Germinal center (tissue), 1 donor: ENCODE data around the gene DGAT2L6.
"Not testable (repeated sequence)": the region's sequence is repeated elsewhere in the genome, so short reads cannot be mapped to it uniquely, and the experiment has no call there.

Source experiments
- DNase-seq: peaks from one replicate; pipeline ENCODE4 v3.0.0; 2012; ENCODE audit warnings: mixed read lengths, low spot score

The DGAT2L6 gene

DNA sequence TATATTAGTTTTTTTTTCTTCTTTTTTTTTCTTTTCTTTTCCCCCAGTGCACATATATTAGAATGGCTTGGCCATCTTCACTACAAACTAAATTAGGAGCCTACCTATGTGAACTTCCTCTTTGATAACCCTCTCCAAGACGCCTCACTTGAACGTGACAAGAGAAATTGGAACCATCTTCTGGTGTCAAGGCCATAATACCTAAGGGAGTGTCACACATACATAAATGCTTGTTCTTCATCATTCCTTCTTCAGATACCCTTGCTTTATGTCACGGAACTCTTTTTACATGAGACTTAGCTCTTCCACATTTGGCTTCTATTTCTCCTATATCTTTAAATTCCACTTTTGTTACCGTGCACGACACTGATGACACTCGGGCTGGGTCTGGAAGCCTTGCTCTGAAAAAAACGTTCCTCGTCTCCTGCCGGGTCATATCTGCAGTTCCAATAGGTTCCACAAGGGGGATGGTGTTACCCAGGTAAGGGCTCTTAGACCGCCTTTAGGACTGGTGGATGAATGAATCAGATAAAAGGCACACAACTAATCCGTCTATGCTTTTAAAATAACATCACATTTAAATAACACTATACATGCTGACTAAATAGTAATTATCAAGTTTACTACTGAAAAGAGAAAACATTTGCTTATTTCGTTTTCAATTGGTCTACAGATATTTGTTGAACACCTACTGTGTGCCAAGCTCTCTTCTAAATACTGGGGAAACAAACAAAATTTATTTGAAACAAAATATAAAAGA lies 19.9 kb downstream of the DGAT2L6 start:
- DNase-seq: peak; percentile 26

DNA sequence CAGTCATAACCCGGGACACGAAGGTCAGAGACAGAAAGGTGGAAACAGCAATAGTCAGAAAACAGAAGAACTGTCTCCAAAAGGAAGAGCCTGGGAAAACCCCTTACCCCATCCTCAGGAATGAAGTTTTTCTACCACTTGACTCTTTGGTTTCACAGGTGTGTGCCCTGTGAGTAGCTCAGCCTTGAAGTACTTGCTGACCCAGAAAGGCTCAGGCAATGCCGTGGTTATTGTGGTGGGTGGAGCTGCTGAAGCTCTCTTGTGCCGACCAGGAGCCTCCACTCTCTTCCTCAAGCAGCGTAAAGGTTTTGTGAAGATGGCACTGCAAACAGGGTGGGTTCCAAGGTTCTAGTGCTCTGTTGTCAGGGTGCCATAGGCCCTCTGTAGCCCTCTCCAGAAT lies 24.4 kb downstream of the DGAT2L6 start:
- DNase-seq: no peak

DNA sequence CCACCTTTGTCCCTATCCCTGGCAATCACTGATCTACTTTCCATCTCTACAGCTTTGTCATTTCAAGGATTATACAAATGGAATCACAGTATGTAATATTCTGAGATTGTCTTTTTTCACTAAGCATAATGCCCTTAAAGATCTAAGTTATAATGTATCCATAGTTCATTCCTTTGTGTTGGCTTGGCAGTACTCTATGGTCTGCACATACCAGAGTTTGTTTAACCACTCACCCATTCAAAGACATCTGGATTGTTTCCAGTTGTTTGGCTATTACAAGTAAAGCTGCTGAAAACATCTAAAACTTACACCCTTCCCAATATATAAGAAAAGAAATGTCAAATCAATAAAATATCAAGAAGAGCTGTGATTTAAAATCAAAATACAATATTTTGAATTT lies 31.2 kb downstream of the DGAT2L6 start:
- no peak for DNase-seq

DNA sequence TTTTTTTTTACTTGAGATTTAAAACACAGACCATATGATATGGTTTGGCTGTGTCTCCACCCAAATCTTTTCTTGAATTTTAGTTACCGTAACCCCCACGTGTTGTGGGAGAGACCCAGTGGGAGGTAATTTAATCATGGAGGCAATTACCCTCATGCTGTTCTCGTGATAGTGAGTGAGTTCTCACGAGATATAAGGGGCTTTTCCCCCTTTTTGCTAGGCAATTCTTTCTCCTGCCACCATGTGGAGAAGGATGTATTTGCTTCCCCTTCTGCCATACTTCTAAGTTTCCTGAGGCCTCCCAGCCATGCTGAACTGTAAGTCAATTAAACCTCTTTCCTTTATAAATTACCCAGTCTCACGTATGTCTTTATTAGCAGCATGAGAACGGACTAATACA lies 32.3 kb downstream of the DGAT2L6 start:
- DNase-seq: not testable (repeated sequence)

DNA sequence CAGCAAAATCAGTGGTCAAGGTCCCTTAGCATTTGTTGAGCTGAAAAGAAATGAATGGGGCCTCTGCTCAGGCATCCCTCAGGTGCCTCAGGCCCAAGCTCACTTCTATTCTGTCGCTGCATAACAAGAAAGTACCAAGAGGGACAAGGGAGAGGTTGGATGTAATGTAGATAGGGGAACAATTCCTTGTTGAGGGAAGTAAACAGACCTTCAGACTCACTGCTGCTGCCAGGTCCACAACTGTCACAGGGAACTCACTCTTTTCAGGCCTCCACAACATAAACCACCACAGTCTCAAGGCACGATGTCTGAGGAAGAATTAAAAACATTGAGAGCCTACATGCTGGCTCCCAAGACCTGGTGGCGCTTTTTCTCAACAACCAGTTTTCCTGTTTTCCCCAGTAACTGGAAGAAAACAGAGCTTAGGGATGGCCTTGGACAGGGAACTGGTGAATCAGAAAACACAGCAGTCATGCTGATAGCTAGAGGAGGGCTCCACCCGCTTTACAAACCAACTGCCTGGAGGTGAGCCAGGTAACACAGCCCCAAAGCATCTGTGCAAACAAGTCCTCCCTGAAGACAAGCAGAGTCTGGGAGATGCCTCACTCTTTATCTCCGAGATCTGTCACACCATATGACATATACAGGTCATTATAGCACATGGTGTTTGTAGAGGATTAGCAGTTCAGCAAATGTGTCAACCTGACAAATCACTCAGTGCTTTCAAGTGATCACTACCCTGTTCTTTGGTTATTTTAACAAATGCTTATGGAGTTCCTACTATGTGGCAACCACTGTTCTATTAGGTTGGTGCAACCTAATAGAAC lies 42.9 kb downstream of the DGAT2L6 start:
- no peak for DNase-seq

DNA sequence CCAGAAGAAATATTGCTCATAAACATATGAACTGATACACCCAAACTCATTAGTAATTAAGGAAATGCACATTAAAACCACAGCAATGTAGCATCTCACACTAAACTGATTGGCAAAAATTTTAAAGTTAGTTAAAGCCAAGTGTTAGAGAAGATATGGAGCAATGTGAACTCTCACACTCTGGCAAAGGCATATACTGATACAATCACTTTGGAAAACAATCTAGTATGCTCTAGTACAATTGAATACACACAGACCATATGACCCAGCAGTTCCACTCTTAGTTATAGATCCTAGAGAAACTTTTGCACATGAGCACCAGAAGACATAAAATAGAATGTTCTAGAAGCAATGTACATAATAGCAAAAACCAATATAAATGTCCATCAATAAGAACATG lies 48.8 kb downstream of the DGAT2L6 start:
- DNase-seq: no peak

DNA sequence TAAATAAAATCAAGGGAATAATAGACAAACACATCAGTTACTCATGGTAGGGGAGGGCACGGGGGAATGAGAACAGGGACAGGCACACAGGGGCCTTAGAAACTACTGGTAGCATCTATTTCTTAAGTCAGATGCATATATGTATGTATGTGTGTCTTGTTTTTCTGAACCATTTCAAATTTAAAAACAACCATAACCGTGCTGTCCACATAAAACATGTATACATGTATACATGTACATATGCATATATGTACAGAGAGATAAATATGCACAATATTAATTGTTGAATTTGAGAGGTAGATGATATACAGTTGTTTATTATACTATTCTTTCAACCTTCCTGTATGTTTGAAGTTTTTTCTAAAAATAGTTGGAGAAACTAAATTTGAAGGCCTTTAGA lies 49.4 kb downstream of the DGAT2L6 start:
- no peak for DNase-seq

DNA sequence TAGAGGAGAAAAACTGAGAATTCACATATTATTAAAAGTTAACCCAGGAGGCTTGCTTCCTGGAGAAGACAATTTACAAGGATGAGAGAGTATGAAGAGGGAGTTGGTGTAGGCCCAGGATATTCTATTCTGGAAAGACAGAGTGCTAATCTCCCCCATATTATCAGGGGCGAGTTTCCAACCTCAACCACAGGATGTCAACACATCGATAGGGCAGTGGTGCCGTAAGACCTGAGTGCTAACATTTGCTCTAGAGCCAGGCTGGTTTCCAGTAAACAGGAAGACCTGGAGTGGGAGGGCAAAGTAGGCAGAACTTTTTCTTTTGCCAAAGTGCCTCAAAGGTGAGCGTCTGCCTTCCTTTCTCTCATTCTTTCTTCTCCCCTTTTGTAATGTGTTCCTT lies 54.4 kb downstream of the DGAT2L6 start:
- DNase-seq: no peak

DNA sequence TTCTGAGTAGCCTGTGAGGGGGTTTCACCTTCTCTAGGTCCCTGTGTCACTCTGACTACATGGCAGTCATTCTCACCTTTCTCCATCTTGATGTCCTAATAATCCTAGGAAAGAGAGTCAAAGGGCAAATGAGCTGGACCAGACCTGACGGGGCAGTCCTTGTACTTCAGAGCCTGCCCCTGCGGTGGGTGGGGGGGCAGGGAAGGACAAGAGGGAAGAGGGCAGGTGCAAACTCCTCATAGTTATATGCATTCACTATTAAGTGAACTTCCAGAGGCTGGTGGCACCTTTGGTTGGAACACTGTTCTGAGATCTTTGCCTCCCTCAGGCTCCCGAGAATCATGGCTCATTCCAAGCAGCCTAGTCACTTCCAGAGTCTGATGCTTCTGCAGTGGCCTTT lies 57.1 kb downstream of the DGAT2L6 start, which contains the start of gene AWAT1:
Gene AWAT1, plus strand, starts transcription at position 301 of the 400 bp plus-strand sequence. Its CDS starts 41 bp downstream, at position 342.
- no peak for DNase-seq

DNA sequence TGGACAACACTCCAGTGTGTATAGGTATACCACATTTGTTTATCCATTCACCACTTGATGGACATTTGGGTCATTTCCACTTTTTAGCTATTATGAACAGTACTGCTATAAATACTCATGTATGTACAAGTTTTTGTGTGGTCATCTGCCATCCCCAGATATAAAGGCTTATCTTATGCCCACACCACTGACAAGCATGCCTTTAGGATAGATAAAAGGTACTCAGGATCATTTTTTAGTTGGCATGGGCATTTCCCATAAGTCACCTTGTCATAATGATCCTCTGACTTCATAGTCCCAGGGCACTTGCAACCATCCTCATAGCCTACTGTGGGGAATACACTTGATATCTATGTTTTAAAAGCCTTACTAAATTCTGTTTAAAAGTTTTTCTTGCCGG lies 63.5 kb downstream of the DGAT2L6 start:
- no peak for DNase-seq

DNA sequence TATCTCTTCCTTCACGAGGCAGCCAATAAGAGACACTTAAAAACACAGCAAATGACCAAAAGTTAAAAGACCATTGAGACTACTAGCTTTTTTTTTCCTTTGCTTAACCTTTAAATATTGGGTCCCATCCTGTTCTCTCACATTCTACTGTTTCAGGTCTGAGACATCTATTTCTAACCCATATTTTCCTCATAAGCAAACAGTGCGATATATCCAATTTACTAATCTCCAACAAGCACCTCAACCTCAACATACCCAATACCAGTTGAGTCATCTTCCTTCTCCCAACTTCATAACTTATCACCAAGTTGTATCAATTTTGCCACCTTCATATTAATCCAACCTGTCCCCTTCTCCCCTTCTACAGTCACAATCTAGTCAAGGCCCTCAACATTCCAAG lies 64.2 kb downstream of the DGAT2L6 start:
- no peak for DNase-seq

DNA sequence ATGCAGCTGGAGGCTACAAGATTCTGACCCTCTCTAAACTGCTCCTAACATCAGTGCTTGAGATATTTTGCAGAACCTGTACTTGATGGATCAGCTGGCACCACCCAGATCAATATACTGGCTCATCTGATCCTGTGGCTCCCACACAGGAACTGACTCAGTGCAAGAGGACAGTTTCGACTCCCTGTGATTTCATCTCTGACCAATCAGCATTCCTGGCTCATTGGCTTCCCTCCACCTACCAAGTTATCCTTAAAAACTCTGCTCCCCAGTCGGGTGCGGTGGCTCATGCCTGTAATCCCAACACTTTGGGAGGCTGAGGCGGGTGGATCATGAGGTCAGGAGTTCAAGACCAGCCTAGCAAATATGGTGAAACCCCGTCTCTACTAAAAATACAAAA lies 66.3 kb downstream of the DGAT2L6 start:
- not testable (repeated sequence) for DNase-seq

DNA sequence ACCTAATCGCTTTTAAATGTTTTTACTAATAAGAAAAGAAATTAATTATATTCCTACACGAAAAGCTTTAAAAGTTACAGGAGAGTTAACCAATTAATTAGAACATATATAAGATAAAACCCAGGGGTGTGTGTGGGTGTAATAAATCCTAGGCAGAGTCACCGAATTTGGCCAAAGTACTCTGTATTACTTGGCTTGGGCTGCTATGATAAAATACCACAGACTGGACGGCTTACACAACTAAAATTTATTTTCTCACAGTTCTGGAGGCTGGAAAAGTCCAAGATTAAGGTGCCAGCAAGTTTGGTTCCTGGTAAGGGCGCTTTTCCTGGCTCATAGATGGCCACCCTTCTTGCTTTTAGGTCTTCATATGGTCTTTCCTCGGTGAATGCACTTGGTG lies 67.6 kb downstream of the DGAT2L6 start:
- no peak for DNase-seq

DNA sequence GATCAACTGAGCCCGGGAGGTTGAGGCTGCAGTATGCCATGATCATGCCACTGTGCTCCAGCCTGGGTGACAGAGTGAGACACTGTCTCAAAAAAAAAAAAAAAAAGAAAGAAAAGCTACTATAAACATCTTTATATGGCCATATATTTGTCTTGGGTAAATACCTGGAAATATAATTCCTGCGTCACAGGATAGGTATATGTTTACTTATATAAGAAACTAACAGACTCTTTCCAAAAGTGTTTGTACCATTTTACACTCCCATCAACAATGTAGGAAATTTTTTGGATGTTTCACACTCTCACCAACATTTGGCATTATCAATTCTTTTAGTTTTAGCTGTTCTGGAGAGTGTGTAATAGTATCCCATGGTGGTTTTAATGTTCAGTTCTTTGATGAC lies 70.0 kb downstream of the DGAT2L6 start:
- no peak for DNase-seq

DNA sequence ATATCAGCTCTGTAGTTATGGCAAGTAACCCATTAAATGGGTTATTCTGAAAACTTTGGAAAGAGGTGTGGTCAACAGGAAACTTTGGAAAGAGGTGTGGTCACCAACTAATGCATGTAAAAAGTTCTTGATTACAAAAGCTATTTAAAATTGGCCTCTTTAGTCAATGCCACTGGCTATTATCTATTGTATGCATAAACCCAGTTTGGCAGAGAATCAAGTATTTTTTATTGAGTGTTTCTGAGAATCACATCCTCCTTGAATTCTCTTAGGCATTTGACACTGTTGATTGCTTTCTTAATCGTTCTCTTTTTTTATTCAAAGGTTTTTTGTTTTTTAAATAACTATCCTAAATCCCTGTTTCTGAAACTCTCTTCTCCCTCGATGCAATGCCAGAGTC lies 75.2 kb downstream of the DGAT2L6 start:
- DNase-seq: no peak

DNA sequence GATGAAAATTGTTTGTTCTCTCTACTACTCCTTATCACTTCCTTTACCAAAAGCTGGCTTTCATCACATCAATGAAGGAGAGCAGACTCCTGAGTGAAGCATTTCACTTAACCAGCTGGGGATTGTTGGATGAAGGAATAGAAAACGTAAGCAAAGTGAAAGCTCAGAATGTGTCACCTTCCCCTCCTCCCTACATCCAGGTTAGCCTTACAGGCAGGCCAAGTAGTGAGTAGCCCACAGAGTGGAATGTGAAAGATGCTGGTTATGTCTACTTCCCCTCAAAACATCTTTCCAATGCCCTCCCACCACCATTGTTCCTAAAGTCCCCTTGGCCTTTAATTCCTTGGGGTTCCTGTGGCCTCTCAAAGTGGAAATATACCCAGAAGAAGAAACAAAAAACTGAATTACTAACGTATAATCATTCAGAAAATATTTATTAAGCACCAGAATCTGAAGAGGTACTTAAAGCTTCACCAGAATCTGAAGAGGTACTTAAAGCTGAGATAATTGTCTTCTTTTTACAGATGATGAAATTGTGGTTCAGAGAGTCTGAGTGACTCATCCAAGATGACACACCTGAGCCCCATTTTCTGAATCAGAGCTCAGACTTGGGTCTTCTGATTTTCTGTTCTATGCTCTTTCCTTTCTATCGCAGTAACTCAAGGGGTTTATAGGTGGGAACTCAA lies 76.2 kb downstream of the DGAT2L6 start:
- no peak for DNase-seq

DNA sequence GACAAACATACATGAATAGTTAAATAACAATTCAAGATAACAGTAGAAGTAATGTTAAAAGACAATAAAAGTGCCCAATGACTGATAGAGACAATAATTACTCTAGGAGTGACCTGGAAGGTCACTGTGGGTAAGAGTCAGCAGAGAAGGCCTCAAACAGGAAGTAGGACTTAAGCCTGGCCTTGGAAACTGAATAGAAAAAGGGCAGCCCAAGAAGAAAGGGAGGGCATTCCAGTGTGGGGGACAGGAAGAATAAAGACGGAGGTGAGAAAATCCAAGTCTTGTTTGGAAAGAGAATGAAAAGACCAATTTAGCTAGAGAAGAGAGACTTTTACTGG lies 76.7 kb downstream of the DGAT2L6 start:
- no peak for DNase-seq

DNA sequence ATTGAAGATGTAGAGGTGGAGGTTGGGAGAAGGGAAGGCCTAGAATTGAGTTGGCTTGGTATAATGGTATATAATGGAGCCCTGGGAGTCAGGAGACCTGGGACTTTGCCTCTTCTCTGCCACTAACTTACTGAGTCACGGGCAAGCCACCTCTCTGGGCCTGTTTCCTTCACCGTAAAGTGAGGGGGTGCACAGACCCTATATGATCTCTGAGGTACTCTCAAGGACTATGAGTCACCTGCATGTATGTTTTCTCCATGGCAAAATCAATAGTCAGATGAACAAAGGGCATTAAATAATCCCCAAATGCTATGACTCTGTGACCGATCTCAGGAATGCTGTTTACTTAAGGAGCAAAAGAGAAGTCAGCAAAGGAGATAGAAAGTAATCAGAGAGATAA lies 77.6 kb downstream of the DGAT2L6 start:
- no peak for DNase-seq
